ENCODE measurements around the gene FAM131B.

FAM131B gene

GRCh38 chr7:143380646-143381426, 18.3 kb upstream of the FAM131B start, which contains the start of gene ZYX:
Gene ZYX (plus strand): TSS chr7:143381345. CDS start chr7:143381572, 227 bp downstream.
- TF ChIP-seq EGR1 (IDR thresholded peaks at IDR 0.05) (peak; percentile 59; the same call in 1 of the 2 replicates), TCF12 (IDR thresholded peaks at IDR 0.05; ENCODE audit: low read depth) (no peak; the same call in 1 of the 2 replicates), YY1 (IDR thresholded peaks at IDR 0.05; ENCODE audit: low read depth) (peak; percentile 9; the same call in 1 of the 2 replicates), MAX (IDR thresholded peaks at IDR 0.05) (peak; percentile 39; the same call in 1 of the 2 replicates), ZBTB7A (IDR thresholded peaks at IDR 0.05; ENCODE audit: low read depth) (peak; percentile 69; the same call in 1 of the 2 replicates), REST (IDR thresholded peaks at IDR 0.05; ENCODE audit: low read depth) (no peak), TAF1 (IDR thresholded peaks at IDR 0.05; ENCODE audit: low read depth) (no peak; the same call in none of the 2 replicates), CREB1 (IDR thresholded peaks at IDR 0.05; ENCODE audit: low read depth) (peak; percentile 29; the same call in 1 of the 2 replicates), CEBPB (IDR thresholded peaks at IDR 0.05) (no peak)

GRCh38 chr7:143380260-143380645, 17.7 kb upstream of the FAM131B start:
- TF ChIP-seq CEBPB (IDR thresholded peaks at IDR 0.05) (no peak), REST (IDR thresholded peaks at IDR 0.05; ENCODE audit: low read depth) (no peak), RAD21 (IDR thresholded peaks at IDR 0.05; ENCODE audit: low read depth) (peak; percentile 20; the same call in 1 of the 2 replicates), ZBTB7A (IDR thresholded peaks at IDR 0.05; ENCODE audit: low read depth) (peak; percentile 67; the same call in 1 of the 2 replicates), USF1 (IDR thresholded peaks at IDR 0.05) (no peak), MAX (IDR thresholded peaks at IDR 0.05) (no peak), EP300 (IDR thresholded peaks at IDR 0.05; ENCODE audit: borderline replicate concordance) (no peak), EGR1 (IDR thresholded peaks at IDR 0.05) (no peak), YY1 (IDR thresholded peaks at IDR 0.05; ENCODE audit: low read depth) (no peak), CREB1 (IDR thresholded peaks at IDR 0.05; ENCODE audit: low read depth) (no peak)

- TF ChIP-seq FOXM1 (IDR thresholded peaks at IDR 0.05; ENCODE audit: borderline replicate concordance, low read depth): no peak
- no peak for TF ChIP-seq RAD21 (IDR thresholded peaks at IDR 0.05; ENCODE audit: low read depth)
- no peak for TF ChIP-seq TAF1 (IDR thresholded peaks at IDR 0.05; ENCODE audit: low read depth)
- no peak for TF ChIP-seq EGR1 (IDR thresholded peaks at IDR 0.05)
- no peak for TF ChIP-seq ZBTB7A (IDR thresholded peaks at IDR 0.05; ENCODE audit: low read depth)
- no peak for TF ChIP-seq NFIC (IDR thresholded peaks at IDR 0.05)
- TF ChIP-seq EP300 (IDR thresholded peaks at IDR 0.05; ENCODE audit: borderline replicate concordance): no peak
Observed at GRCh38 chr7:143379611-143380259, 17.2 kb upstream of the FAM131B start.

- TF ChIP-seq EP300 (IDR thresholded peaks at IDR 0.05; ENCODE audit: borderline replicate concordance) (no peak), TCF12 (IDR thresholded peaks at IDR 0.05; ENCODE audit: low read depth) (no peak)
Observed at GRCh38 chr7:143376396-143376795, 13.9 kb upstream of the FAM131B start.

GRCh38 chr7:143375298-143376034, 13.0 kb upstream of the FAM131B start:
- no peak for TF ChIP-seq YY1 (IDR thresholded peaks at IDR 0.05; ENCODE audit: low read depth)
- TF ChIP-seq CEBPB (IDR thresholded peaks at IDR 0.05): no peak
- no peak for TF ChIP-seq NFIC (IDR thresholded peaks at IDR 0.05)
- no peak for TF ChIP-seq FOXM1 (IDR thresholded peaks at IDR 0.05; ENCODE audit: borderline replicate concordance, low read depth)
- TF ChIP-seq CREB1 (IDR thresholded peaks at IDR 0.05; ENCODE audit: low read depth): no peak
- TF ChIP-seq TCF12 (IDR thresholded peaks at IDR 0.05; ENCODE audit: low read depth): no peak
- no peak for TF ChIP-seq REST (IDR thresholded peaks at IDR 0.05; ENCODE audit: low read depth)
